NCI-H2196 treated with DMSO at 0.1 percent for 48 hours (cell line): ENCODE data around the gene VPS50.

Source experiments
- DNase-seq: peaks from one replicate; lab custom pipeline; 2025; ENCODE audit not compliant: unreplicated experiment; lab: John Stamatoyannopoulos, UW

VPS50 gene

DNA sequence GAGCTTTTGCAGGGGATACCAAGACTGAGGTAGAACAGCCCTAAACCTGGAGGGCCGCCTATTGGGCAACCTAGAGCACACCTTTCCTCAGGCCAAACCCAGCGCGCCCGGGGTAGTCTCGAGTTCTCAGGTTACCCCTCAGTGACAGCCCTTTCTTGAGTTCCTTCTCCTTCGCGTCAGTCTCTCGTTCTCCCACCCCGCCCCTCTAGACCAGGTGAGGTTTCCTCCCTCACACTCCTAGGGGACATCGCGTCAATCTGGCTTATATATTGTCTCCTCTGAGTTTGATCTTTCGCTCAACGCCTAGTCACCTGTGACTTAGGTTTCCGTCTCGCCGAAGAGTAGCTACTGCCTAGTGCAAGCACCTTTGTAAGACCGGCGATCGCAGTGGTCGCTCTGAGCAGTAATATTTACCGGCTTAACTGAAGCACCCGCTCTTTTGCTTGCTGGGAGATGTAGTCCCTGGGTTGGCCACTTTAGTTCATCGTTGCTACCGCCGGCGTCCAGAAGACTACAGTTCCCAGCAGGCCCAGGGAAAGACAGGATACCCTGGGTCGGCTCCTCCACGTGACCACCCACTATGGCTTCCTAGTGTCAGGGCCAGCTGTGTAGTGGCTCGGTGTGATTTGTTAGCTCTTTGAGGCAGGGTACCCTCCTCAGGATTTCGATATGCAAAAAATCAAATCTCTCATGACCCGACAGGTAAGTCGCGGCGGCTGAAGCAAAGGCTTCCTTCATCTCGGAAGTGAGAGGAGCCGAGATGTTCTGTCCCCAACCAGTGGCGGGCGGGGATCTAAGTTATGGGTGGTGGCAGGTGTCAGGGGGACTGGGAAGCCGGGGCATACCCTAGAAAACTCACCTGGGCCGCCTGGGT, at the start of gene VPS50:
VPS50 (plus strand) TSS at position 568 of the 874 bp plus-strand sequence; CDS start at position 670, 102 bp downstream.
- DNase-seq = peak; percentile 97

DNA sequence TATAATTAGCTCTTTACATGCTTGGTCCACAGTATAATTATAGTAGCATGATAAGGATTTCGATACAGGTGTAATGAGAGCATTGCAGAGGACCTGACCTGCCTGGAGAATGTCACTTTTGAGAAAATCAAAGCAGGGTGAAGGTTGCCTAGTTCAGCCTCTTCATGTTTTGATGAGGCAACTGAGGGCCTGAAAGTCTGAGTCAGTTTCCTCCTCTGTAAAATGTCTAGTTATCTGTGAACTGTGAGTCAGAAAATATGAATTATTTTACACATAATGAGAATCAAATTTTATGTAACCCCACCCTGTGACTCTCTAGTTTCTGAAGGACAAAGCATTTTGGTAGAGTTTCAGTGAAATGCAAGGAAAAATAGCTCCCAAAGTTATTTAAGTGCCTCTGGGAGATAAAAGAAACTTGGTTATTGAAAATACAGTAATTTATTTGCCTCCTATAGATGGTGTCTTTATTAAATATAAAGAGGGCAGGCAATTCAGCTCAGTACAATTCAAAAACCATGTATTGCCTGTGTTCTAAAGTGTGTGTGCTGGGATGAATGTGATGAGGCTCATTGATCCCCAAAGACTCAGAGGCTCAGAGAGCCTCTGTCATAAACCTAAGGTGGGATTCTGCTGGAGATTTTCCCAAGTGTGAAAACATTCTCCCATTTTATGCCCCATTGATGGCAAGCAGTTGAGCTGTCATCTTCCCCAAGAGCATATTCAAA, 46.7 kb upstream of the VPS50 start:
- no peak for DNase-seq

- DNase-seq = no peak
Observed at GRCh38 chr7:93188870-93189634, 43.1 kb upstream of the VPS50 start.

DNA sequence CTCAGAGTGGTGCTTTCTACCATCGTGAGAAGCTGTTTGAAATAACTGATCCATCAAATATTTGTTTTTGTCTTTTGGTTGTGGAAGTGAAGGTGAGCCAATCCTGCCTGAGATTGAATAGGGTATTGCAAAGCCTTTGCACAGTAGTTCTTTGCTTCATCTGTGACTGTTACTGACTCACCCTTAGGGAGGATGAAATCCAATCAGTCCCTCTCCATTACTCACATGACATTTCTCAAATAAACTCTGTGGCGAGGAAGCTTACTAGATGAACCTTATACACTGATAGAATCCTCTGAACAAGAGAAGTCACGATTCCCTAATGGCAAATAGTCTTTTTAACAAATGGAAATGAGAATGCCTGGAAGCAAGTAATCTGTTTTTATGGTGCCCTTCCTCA, 37.8 kb upstream of the VPS50 start:
- DNase-seq = no peak

DNA sequence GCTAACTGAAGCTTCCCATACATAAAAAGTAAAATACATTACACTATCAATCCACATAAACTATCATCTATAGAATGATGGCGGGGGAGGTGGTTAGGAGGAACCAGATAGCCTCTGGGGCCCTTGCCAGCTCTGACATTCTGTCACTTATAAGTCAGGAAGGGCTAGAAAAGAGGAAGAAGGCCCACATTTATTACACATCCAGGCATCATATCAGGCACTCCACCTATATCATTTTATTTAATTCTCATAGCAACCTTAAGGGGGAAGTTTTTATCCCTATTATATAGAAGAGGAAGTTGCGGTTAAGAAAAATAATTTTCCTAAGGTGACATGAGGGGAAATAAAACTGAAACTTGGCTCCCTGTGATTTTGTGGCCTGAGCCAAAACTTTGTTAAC, 35.8 kb upstream of the VPS50 start:
- DNase-seq = no peak

DNA sequence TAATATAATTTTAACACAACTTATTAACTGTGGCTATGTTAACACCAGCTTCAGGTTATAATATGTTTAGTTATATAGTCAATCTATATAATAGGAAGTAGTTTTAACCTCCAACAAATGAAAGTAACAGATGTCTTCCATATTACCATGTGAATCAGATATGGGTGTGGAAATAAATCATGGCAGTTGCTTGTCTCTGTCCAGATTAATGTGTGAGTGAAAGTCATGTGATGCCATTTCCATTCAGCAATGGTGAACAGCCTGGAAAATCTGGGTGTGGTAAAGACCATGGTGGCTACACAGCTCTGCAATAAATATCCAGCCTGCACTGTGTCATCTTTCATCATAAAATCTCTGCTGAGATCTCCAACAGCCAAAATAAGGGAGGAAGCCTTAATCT, 33.7 kb upstream of the VPS50 start:
- no peak for DNase-seq

- DNase-seq = no peak
Observed at GRCh38 chr7:93202594-93203250, 29.4 kb upstream of the VPS50 start.

DNA sequence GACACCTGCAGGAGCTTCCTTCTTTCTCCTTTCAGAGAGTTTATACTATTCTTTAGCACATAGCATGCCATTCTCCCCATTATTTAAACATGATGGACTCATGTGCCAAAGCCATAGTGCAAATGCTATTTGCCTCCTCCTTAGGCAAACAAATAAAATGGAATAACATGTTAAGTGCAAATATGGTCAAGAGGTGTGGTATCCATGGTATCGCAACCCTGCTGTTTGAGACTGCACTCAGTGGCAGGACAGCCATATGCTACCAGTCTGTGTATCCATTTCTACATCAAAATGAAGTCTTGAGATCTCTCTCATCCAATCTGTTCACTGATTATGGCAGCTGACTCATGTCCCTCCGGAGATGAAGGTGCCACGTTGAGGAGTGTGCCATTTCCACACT, 28.7 kb upstream of the VPS50 start:
- DNase-seq = peak; percentile 25

- no peak for DNase-seq
Observed at GRCh38 chr7:93205046-93205445, 27.1 kb upstream of the VPS50 start.

DNA sequence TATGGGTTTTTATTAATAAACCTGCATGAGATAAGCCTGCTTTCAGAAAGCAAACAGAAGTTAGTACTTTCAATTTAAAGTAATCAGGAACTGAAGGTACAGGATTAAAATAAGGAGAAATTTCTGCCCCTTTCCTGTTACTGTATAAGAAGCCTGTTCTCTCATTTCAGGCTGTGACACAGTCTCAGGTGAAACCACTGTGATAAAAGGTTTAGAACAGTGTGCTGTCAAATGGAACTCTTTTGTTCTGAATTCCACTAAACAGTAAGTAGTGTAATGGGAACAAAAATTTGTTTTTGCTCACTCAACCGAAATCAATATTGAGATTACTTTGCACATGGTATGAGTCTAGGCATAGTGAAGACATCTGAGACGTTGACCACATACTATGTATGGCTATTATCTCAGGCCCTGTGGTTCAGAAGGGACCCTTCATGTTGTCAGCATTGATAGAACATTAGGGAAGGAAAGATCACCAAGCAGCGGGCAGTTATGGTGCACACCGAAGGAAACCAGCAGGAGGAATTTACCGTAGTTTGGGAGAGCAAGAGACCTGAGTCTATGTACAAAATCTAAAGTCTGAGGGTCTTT, 20.8 kb upstream of the VPS50 start:
- DNase-seq = no peak

DNA sequence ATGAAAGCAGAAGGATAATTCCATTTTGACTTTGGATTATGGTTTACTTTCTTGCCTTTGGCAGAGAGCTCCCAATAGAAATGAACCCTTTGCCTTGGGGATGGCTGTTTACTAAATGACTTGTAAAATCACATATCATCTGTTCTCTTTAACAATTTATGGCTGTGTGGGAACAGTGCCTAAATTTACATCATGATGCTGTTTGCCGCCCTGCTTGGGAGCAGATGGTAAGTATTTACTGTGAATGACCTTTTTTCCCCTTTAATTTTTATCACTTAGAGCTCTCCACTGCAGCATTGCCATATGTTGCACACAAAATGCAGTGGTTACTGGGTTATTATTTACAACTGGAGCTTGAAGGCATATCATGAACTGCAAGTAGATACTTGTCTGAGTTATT, 19.3 kb upstream of the VPS50 start:
- no peak for DNase-seq

DNA sequence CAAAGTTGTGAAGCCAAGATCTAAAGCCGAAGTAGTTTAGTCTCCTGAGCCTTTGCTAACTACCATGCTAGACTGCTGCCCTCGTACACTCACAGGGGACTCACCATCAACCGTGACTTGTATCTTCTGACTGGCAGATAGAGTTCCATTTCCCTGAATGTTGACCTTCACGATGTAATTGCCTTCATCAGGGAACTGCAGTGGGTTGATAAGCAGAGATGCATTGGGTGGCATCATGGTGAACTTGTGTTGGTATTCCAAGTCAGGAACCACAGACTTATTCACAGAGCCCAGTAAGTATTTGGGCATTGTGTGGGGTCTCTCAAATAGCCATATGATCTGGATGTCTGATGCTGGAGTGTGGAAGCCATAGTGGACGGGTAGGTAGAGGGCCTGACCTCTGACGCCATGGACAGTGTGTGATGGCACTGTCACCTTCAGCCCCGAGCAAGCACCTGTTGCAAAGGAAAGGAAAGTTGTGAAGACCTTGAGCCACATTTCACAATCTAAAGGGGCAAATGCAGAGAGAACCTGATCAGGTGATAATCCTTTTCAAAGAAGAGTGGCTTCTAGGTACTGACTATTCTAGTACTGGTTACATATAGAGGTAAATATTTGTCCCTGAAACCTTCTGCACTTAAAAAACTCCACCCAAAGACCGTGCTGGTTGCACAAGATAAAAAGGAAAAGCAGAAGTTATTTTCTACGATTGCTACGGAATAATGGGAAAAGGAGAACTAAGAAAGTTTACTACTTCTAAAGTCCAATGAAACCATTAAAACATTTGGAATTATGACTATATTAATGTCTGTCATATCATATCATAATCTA, 13.0 kb upstream of the VPS50 start:
- DNase-seq = no peak

DNA sequence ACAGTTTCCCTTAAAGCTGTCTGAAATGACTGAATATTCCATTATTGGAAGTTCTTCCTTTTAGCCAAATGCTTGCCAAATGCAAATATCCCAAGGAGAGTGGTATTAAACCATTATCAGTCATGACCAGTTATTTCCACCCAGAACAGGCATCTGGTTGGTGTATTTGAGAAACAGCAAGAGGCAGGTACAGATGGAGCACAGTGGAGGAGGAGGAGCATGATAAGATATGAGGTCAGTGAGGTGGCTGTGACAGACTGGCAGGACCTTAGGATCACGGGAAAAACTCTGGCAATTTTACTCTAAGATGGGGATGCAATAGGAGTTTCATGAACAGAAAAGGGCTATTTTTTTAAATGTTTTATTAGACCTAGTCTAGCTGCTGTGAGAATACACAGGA, 12.3 kb upstream of the VPS50 start:
- no peak for DNase-seq

GRCh38 chr7:93226310-93226709, 5.9 kb upstream of the VPS50 start, which contains the start of gene HEPACAM2:
TSS of gene HEPACAM2 (minus strand) at chr7:93226469.
- peak; percentile 35 for DNase-seq

DNA sequence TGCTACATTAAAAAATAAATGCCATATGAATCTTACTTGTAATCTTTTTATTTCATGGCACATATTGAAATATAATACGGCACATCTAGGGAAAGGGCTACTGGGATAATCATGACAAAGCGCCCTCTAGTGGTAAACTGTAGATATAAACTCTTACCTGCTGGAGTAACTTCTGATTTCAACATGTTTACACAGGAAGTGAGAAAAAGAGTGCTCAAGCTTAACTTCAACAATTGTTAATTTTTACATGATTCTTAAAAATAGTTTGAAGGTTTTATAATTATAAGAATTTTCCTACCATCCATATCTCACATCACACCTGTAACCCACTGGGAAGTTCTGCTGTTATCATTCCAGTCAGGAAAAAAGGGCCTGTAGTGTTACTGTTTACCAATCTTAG, 3.9 kb upstream of the VPS50 start:
- DNase-seq = peak; percentile 65

- no peak for DNase-seq
Observed at GRCh38 chr7:93231259-93231658, 907 bp upstream of the VPS50 start.

DNA sequence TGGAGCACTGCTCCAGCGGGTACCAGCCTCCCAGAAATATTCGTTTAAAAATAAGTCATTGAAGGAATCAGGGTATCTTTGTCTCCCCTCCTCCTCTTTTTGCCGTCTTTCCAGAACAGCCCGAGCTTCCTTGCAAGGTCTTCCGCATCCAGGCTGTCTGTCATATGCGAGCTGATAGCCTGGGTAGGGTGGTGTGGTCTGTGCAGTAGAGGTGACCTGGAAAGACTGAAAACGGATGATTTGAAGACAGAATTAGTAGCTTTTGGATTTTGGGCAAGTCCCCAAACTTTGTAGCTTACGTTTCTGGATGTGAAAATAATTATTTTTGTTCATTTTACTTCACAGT, 480 bp downstream of the VPS50 start:
- no peak for DNase-seq

GRCh38 chr7:93235541-93235940, 3.4 kb downstream of the VPS50 start:
- DNase-seq = no peak

GRCh38 chr7:93238131-93238530, 6.0 kb downstream of the VPS50 start:
- DNase-seq = no peak

- DNase-seq = no peak
Observed at GRCh38 chr7:93238748-93239147, 6.6 kb downstream of the VPS50 start.
